GM23338 (cell line): ENCODE data around the gene CACNA1G.

ENCODE experiments used
- CREB1 ChIP-seq: fragments of 250-450 bp; sonication (Bioruptor Pico); IDR thresholded peaks from 2 replicates; pipeline ENCODE4 v1.5.0; 2020; ENCODE audit warnings: low read depth, mild to moderate bottlenecking, moderate library complexity
- CTCF ChIP-seq, 2 experiments: fragments of 200-600 bp in 1 of 2; sonication (generic) in 1 of 2; conservative IDR thresholded peaks; 2 replicates each; pipeline versions ENCODE4 v1.5.1 to v1.6.1; 2016 to 2017; ENCODE audit warnings: antibody characterized with exemption in 2 of 2, low read depth in 2 of 2, mild to moderate bottlenecking in 2 of 2, moderate library complexity in 1 of 2
- ETS1 ChIP-seq: IDR thresholded peaks from 2 replicates; pipeline ENCODE4 v1.6.1; 2016; ENCODE audit warnings: antibody characterized with exemption
- EZH2 ChIP-seq: fragments of 200-600 bp; sonication (generic); IDR thresholded peaks from one replicate; pipeline ENCODE4 v1.8.0; 2017; ENCODE audit warnings: antibody characterized with exemption, mild to moderate bottlenecking, low read depth; ENCODE audit not compliant: unreplicated experiment
- EZH2phosphoT487 ChIP-seq: fragments of 200-600 bp; sonication (generic); IDR thresholded peaks from one replicate; pipeline ENCODE4 v1.8.1; 2018; ENCODE audit warnings: antibody characterized with exemption; ENCODE audit not compliant: unreplicated experiment
- JUNB ChIP-seq: IDR thresholded peaks from one replicate; pipeline ENCODE4 v1.6.1; 2016; ENCODE audit warnings: antibody characterized with exemption; ENCODE audit not compliant: unreplicated experiment
- NANOG ChIP-seq: IDR thresholded peaks from 2 replicates; pipeline ENCODE4 v1.6.1; 2016; ENCODE audit warnings: antibody characterized with exemption, borderline replicate concordance
- POLR2AphosphoS5 ChIP-seq: IDR thresholded peaks from 2 replicates; pipeline ENCODE4 v1.6.1; 2016; ENCODE audit warnings: antibody characterized with exemption, low read depth
- REST ChIP-seq: IDR thresholded peaks from one replicate; pipeline ENCODE4 v1.6.1; 2018; ENCODE audit warnings: antibody characterized with exemption; ENCODE audit not compliant: unreplicated experiment
- ZNF462 ChIP-seq: fragments of 250-450 bp; sonication (Bioruptor Pico); IDR thresholded peaks from 2 replicates; pipeline ENCODE4 v1.5.0; 2020; ENCODE audit warnings: mild to moderate bottlenecking, moderate library complexity

- TF ChIP-seq CTCF (conservative IDR thresholded peaks at IDR 0.05; ENCODE audit: low read depth in 2 of 2) (no peak), EZH2 (no peak), POLR2AphosphoS5 (no peak), ZNF462 (no peak), CREB1 (CRISPR knock-in tag) (no peak), REST (no peak), EZH2phosphoT487 (no peak), JUNB (no peak), ETS1 (no peak), NANOG (no peak)
Measured at GRCh38 chr17:50587571-50587970, 27.1 kb downstream of the CACNA1G start.
